Fibroblast of the conjunctiva (primary cell): ENCODE data around the gene THBS2.
A peak's percentile ranks its signal among the peaks of the same experiment; 100 is the strongest.
"Not testable (repeated sequence)": the region's sequence is repeated elsewhere in the genome, so short reads cannot be mapped to it uniquely, and the experiment has no call there.

Experiments
- DNase-seq: peaks from one replicate; pipeline ENCODE4 v3.0.0-alpha.2; 2010; ENCODE audit warnings: low read depth

THBS2 gene

DNA sequence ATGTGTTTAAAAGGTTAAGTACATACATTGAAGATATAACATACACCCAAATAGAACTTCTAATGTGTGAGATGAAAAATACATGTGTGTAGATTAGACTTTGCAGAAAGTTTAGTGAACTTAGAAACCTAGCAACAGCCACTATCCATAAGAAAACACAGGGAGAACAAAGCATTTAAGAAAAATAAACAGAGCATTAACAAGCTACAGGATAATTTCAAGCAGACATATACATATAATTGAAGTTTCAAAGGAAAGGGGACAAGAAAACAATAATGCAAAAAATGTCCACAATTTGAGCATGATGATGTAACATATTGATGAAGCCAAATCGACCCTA, 18.2 kb upstream of the THBS2 start:
- no peak for DNase-seq

DNA sequence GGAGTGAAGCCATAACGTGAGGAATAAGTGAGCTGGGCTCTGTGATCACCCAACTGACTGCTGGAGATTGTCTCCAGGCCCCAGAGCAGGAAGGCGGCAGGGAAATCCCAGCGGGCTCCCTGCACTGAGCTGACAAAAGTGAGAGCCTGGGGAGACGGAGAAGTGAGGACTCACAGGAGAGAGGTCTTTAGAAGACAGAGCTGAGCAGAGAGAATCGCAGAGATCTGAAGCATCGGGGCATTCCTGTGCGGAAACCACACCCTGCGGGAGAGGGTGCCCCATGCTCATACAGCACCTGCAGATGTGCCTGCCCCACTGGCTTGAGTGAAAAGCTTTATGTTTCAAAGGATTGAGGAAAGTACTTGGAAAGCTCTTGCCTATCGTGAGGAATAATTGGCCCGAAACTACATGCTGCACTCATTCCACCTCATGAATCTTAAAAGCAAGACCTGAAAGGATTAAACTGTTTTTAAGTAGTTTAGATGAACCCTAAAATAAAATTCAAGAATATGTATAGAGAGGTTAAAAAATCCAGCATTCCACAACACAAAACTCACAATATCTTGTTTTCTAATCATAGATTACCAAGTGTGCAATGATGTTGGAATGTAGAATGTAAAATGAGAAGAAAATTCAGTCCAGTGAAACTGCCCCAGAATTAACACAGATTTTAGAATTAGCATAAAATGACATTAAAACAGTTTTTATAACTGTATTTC, 17.7 kb upstream of the THBS2 start:
- DNase-seq, result no peak

DNA sequence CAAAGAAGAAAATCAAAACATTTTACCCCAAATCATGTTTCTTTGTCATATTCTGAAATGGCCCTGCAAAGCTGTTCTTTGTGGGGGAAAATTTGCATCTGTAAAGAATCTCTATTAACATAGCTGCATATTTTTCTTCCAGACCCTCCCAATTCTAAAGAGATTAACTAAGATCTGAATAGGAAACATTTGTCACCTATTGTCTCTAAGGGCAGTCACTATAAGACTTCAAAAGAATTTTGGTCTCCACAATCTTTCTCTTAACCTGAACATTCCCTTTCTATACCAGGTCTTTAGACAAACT, 16.4 kb upstream of the THBS2 start:
- DNase-seq, result not testable (repeated sequence)

DNA sequence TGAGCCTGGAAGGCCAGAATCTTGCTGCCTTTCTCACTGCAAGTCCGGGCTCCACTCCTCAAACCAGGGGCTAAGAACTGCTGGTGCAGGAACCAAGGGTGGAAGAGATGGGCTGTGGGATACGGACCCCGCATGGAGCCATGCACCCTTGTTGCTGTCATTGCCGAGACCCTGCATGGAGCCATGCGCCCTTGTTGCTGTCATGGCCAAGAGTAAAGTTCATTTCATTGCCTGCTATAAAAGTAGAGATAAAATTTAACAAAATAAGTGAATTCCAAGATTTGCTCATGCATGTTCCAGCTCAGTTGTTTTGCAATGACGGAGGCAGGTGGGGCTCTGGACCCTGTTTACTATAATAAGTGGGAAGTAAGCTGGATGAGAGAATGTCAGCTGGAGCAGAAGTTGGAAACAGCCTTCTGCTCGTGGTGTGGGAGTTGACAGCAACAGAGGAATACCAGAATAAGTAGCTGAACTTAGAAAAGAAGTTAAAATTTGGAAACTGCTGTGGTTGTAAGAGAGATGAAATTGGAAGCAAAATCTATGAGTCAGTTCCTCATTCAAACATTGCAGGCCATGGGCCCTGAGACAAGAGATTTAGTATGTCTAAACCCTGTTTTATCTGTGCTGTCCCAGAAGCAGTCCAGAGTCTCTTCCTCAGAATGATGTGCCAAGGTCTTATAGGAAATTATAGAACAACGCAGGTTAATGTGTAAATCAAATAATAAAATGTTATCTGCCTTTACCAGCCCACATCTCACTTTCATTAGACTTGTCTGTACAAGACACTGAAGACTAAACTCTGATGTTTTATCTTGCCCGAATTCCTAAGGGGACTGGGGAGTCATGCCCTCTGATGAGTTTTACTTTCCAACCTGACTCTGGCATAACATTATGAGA, 15.8 kb upstream of the THBS2 start:
- no peak for DNase-seq

DNA sequence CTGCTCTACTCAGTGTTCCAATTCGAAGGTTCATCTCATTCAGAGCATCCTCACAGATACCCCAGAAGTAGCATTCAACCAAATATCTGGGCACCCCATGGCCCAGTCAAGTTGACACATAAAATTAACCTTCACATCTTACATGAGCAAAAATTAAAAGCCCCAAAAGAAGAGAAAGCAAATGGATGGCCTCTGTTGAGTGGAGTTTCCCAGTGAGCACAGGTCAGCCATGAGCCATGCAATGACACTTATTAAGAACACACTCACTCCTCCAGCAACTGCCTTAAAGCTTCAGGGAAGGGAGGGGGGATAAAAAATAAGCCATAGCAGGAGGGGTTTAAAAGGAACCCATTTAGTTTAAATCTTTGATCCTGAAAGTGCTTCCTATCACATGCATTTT, 14.6 kb upstream of the THBS2 start:
- DNase-seq, result no peak

DNA sequence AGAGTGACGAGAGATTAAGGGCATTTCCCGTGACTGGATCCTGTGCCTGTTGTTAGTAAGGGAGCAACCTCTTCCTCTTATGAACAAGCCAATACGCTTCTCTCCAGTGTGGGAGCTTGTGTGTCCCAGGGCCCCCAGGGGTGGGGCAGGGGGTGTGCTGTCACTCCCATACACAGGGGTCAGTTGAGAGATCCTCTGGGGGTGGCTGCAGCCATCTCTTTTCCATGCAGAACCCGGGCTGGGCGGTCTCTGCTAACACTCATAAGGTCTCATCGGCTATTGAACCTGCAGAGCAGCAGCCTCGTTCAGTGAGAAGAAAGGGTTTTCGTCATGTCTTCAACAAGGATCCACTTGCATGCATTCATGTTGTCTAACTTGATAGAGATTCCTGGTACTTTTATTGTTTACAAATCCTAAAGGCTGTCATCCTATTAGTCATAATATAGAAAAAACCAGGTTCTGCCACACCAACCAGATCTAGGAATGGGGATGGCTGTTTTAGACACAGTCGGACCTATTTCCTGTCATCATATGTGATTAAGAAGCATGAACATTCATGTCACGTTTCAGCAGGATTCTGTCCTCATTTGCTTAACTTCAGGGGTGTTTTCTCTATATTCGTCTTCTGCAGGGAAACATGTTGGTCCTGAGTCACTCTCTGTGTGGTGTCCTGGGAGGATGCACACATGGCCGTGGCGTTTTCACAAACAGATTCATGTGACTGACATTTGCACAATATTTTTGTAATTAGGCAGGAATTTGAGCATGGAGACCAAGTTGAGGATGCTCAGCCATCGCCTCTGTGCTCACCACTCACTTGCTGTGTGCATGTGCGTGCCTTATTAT, 13.3 kb upstream of the THBS2 start:
- no peak for DNase-seq

DNA sequence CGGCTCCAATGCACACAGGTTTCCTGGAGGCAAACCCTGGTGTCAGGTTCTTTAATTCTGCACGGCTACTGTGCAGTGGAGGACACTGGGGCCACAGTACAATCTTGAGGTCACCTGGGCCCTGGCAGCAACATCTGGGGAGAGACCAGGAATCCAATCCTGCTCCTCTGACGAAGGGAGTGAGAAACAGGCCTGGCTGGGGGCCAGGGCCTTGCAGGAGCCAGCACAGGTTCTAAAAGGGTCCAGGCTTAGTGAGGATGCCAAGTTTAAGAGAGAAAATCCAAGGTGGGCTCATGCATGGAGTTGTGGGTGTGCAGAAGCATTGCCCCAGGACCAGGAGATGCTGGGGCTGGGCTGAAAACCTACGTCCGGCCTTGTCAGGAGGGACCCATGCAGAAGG, 12.6 kb upstream of the THBS2 start:
- DNase-seq, result no peak

DNA sequence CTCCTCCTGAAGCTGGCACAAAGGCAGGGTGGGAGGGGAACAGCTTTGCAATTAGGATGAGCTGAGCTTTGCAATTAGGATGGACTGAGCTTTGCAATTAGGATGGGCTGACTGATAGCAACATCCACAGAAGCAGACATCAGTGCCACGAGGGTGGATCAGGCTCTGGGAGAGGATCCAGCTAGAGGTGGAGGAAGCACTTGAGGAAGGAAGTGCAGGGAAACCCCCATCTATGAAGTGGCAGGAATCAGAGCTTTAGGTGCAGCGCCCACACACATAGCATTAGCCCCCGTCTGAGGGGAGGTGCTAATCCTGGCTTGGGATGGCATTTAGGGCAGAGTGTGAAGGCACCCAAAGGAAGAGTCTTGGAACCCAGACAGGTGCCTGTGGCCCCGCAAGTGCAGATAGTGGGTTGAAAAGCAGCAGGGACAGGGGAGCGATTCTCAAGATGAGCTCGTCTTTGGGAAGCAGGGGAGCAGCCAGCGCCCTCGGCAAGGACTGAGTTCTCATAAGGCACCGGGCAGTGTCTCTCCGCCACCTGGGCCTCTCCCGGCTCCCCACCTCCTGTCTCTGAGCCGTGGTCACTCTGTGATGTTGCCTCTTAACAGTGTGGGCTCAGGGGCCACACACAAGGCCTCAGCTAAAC, 12.0 kb upstream of the THBS2 start:
- DNase-seq, result no peak

DNA sequence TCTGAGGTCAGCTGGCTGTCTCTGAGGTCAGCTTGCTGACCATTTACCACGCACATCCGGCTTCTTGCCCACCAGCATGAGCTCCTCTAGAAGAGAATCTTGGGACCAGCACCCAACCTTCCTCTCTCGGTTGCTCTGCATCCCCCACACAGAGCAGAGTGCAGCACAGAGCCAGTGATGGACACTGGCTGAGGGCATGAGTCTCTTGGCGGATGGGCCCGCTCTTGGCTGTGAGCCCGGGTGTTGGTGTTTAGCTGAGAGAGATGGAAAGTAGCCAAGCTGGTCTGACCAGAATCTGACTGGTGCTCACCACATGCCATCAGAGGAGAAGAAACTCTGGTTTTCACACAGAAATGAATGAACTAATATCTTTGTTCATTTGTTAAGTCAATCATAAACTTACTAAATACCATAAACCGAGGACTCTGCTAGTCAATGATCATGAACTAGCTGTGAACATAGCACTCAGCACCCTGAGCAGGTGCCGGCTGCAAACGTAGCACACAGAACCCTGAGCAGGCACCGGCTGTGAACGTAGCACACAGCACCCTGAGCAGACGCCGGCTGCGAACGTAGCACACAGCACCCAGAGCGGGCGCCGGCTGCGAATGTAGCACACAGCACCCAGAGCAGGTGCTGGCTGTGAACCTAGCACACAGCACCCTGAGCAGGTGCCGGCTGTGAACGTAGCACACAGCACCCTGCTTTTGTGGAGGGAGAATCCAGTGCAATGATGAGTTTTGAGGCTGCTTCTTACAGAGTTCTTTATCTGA, 10.4 kb upstream of the THBS2 start:
- no peak for DNase-seq

DNA sequence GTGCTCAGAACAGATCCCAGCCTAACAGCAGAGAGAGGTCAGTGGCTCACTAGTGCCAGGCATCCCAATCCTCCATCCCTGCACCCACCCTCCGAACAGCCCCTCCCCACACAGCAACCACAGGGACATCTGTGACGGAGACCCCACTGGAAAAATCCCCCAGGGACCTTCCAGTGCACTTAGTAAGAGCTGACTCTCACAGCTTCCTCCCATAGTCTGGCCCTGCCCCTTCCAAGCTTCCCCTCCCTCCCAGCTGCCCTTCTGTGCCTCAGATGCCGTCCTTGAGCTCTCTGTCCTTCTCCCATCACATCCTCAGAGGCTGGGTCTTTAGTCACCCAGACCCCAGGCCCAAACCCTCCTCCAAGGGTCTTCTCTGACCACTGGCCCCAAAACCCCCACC, 9.7 kb upstream of the THBS2 start:
- no peak for DNase-seq

DNA sequence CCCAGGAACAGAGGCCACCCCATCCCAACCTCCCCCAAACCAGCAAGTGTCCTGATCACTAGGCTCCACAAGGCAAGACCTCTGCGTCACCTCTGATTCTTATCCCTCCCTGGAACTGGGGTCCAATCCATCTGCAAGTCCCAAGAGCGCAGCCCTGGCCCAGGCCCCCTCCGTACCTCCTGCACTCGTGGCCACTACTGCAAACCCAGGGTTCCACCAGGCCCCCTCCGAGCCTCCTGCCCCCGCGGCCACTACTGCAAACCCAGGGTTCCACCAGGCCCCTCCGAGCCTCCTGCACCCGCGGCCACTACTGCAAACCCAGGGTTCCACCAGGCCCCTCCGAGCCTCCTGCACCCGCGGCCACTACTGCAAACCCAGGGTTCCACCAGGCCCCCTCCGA, 9.0 kb upstream of the THBS2 start:
- not testable (repeated sequence) for DNase-seq

DNA sequence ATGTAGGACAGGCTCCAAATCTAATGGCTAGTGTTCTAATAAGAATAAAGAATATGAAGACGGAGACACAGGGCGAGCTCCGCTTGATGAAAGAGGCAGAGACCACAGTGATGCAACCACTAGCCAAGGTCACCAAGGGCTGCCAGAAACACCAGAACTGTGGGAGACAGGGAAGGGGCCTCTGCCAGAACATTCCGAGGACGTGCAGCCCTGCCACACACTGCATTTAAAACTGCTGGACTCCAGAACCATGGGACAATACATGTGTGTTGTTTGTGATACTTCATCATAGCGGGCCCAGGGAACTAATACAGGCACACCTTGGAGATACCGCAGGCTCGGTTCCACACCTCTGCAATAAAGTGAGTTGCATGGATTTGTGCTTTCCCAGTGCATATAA, 2.9 kb upstream of the THBS2 start:
- DNase-seq, result no peak

DNA sequence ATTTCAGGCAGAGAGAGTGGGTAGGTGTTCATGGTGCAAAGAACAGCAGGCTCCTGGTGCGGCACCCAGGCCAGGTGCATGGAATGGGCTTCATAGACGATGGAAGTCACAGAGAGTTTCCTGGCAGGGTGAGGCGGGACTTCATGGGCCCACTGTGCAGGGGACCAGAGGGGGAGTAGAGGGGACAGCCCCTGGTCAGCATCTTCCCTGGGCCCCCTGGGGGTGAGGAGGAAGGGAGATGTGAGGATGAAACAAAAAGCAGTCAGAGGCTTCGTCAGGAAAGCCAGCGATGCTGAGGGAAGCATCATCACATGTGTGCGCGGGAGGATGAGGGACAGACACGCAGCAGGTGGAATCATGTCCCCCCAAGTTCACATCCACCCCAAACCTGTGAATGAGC, 2.4 kb upstream of the THBS2 start:
- no peak for DNase-seq

DNA sequence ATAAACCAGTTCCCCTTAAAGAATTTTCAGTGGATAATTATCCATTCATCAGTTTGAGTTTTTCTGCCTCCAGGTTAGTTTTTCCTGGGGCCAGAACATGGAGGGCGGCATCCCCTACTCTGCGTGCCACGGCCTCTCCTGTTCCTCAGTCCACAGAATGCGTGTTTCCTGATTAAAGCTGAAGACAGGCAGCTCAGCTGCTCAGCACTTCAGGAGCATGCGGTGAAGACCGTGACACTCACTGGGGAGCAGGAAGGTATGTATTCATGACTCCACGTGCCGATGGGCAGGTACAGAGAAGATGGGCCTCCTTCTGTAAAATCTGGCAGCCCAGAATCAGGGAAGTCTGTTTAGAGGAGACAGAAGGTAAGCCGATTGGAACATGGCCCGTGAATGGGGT, 2.0 kb upstream of the THBS2 start:
- no peak for DNase-seq

DNA sequence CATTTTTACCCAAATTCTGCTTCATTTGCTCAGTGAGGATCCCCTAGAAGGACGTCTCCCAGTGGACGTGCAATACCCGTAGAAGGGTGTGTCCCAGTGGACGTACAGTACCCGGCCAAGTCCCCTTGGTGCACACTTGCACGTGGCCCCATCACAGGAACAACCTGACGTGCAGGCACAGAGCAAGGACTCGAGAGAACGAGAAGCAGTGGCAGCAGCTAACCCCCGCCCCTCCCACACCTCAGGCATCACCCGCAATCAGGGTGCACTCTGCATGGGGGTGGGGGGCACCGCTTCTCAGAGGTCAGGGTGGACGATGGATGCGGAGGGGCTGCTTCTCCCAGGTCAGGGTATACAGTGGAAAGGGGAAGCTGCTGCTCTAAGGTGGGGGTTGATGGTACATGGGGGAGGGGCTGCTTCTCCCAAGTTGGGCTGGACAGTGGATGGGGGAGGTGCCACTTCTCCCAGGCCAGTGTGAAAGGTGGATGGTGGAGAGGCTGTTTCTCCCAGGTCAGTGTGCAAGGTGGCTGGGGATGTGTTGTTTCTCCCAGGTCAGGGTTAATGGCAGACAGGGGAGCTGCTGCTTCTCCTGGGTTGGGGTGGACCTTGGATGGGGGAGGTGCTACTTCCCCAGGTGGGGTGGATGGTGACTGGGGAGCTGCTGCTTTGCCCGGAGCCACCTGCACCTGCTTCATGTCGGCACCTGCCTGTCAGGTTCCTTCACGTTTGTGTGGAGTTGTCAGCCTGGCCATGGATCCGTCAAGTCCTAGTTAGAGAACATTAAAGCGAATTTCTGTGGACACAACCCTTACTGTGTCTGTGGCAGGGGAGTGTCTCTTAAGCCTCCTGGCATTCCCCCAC, 1.0 kb upstream of the THBS2 start:
- DNase-seq, result no peak

DNA sequence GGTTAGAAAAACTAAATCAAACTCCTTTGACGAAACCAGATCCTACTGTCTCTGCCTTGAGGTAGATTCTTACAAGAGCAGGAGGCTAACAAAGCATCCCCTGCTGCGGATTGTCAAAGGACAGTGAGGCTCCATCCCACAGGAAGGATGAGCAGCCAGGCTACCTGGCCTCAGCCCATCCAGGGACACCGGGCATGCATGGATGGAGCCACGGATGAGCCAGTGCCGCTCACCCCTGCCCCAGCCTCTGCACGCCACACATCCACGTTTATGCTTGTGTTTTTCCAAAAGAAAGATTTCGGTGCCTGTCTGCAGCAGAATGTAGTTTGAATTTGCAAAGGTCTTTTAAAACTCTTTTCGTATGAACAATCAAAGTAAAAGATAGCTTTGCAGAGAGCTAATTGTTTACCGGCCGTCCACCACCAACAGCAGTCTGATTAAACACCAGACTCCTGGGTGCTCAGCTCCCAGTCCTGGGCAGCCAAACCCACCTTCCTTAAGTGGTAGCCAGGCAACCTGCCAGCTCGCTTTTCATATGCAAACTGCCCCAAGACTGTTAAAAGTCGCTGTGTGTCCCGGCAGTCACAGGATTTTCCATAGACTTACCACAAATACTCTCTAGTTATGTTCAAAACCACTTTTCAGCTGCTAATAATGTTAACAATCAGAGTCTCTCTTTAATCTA, 999 bp downstream of the THBS2 start:
- DNase-seq, result no peak

DNA sequence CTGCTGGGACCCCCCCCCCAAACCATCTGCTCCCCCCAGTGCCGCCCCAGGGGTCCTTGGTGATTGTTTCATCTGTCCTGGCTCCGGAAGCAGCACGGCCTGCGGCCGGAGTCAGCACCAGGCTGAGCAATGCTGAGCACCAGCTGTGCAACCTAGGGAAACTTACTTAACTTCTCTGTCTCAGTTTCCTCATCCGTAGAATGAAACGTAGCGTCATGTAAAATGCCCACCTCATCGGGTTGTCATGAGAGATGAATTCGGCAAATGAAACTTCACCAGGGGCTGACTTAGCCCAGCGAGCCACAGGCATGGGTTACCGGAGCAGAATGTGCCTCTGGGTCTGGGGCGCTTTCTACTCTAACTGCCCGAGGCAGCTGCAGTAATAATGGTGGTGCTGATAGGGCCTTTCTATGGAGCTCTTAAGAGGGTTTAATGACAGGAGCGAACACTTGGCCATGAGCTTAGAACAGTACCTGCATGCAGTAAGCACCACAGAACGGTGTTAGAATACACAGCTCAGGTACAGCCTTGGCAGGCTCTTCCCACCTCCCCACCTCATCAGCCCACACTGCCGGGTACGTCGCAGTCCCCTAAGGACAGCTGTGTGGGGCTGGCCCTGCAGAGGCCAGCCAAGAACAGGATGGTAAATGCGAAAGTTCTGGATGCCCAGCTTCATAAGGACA, 1.7 kb downstream of the THBS2 start:
- no peak for DNase-seq

DNA sequence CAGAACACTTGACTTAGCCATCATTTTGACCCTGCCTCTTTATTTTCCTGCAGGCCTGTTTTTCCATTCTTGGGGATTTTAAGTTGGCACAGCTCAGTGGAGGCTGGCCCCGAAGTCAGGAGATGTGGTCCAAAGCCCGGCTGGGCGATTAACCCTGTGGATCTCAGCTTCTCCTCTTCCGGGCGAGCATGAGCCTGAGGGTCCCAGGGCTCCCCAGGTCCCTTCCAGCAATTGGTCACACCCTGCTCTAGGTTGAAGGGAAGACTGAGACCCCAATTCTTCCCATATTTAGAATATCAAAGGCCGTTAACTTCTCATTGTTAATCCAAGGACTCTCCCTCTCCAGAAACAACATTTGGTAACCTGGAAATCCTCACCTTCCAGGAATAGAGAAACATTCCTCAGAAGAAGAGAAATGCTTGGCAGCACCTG, 2.3 kb downstream of the THBS2 start:
- no peak for DNase-seq

DNA sequence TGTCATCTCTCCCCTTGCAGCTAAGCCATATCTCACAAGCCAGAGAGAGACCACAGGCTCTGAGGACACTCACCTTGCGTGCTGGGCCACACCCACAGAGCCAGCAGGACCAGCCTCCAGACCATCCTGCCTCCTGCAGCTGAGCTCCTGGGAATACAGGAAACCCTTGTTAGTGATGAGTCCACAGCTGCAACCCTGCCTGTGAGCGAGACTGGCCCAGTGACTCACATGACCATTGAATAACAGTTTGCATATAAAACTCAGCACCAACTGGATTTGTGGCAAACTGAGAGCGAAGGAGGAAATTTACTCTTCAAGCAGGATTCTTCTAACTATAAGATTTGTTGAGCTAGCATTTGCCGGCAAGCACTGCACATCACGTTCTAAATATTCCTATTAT, 3.0 kb downstream of the THBS2 start:
- DNase-seq, result peak; percentile 70
